Measurements from ENCODE around the gene TMEM191C. TPM values are rescaled to one million over a fixed set of nuclear protein-coding genes. Genes with fewer than 3 reads are reported as not detected.
A peak's percentile ranks its signal among the peaks of the same experiment; 100 is the strongest.

The TMEM191C gene
- total RNA-seq, 2 donors from 2014 or later = 0.55 to 6.0 TPM

DNA sequence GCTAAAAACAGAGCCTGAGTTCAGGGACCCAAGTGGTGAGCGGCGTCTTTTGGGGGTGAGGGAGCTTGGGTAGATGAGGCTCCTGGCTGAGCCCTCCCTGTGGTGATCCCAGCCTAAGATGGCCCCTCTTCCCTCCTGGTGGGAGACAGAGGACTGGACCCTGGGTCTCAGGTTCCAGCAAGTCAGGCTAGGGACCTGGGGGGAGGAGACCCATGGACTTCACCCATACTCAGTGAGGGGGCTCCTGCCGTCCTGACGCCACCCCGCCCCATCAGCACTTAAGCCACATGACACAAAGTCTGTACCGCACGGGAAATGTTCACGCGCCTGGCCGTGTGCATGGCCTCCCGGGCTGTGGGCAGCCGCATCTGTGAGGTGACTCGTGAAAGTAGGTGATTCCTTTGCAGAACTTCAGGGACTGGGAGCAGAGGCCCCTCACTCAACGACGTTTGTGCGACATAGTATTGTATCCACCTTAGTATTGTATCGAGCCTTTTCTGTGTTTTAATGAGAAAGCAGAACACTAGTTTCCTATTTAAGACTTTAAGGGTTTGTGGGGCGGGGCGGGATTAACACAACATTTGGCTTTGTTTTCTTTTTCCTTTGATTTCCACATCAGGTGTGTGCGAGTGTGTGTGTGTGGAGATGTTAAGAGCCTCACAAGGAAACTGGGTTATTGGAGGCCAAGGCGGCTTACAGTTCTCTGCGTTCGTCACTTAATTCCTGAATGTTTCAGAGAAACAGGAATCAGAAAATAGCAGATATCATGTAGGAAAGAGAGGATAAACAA, 18.4 kb upstream of the TMEM191C start:
- intact Hi-C loops (cut with DNase I) = no loop called here
- no peaks in the 10 kb centered on the region for H3K27me3 ChIP-seq (replicated peaks; ENCODE audit: insufficient read depth)
- H3K9me3 ChIP-seq = no peaks in the 10 kb centered on the region
- peaks cover 0 to 3% of the 10 kb centered on the region in 2 donors for H3K36me3 ChIP-seq
- no peaks in the 10 kb centered on the region for H3K4me1 ChIP-seq (replicated peaks)
- DNase-seq (ENCODE audit: low spot score) = peak; percentile 3
- H3K27ac ChIP-seq = no peak overlapping the region
- no peak overlapping the region for H3K4me3 ChIP-seq
- 90% methylated on average over 23 of the region's 23 CpGs for WGBS
- no peak for TF ChIP-seq POLR2AphosphoS5 (IDR thresholded peaks at IDR 0.05)
- TF ChIP-seq POLR2A (IDR thresholded peaks at IDR 0.05) = no peak
- TF ChIP-seq, protein P1, sequence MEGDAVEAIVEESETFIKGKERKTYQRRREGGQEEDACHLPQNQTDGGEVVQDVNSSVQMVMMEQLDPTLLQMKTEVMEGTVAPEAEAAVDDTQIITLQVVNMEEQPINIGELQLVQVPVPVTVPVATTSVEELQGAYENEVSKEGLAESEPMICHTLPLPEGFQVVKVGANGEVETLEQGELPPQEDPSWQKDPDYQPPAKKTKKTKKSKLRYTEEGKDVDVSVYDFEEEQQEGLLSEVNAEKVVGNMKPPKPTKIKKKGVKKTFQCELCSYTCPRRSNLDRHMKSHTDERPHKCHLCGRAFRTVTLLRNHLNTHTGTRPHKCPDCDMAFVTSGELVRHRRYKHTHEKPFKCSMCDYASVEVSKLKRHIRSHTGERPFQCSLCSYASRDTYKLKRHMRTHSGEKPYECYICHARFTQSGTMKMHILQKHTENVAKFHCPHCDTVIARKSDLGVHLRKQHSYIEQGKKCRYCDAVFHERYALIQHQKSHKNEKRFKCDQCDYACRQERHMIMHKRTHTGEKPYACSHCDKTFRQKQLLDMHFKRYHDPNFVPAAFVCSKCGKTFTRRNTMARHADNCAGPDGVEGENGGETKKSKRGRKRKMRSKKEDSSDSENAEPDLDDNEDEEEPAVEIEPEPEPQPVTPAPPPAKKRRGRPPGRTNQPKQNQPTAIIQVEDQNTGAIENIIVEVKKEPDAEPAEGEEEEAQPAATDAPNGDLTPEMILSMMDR (IDR thresholded peaks at IDR 0.05) = no peak

DNA sequence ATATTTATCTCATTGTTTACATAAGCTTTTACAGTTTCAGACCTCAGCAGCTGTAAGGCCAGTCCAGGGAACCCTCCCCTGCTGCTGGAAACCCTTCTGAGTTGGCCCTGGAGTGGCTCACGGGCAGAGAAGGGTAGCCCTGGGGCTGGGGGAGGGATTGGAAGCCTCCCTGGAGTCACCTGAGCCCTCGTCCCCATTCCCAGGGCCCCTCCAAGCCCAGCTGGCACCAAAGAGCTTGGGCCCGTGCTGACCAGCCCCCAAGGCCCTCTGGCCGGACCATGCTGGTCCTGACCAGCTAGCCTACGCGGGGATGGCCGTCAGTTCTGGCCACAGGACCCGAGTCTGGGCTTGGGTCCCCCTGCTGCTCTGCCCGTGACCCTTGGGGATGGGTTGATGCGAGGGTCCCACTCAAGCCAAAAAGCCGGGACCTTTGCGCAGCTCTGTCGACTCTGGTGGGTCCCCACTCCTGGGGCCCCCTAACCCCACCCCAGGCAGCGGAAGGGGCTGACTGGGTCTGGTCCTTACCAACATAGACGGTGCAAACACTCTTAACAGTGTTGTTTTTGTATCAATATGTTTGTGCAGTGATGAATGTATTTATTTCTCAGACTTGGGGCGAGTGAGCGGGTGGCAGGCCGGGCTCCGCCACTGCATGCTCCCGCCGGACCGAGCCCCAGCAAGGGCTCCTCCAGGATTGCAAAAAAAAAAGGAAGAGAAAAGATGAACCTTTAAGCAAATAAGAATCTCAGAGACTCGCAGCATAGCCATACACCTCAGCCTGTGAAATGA, 17.5 kb upstream of the TMEM191C start:
- Histone ChIP-seq H3K4me3 (no peak overlapping the region), H3K9me3 (no peaks in the 10 kb centered on the region), H3K27ac (no peak overlapping the region), H3K36me3 (peaks cover 0 to 3% of the 10 kb centered on the region in 2 donors), H3K27me3 (replicated peaks; ENCODE audit: insufficient read depth) (no peaks in the 10 kb centered on the region), H3K4me1 (replicated peaks) (no peaks in the 10 kb centered on the region)
- DNase-seq (ENCODE audit: low spot score) = peak; percentile 1
- WGBS = 86% methylated on average over 19 of the region's 23 CpGs
- no peak for TF ChIP-seq POLR2AphosphoS5 (IDR thresholded peaks at IDR 0.05)
- no peak for TF ChIP-seq POLR2A (IDR thresholded peaks at IDR 0.05)
- TF ChIP-seq, protein P1 (IDR thresholded peaks at IDR 0.05) = no peak
- intact Hi-C loops (cut with DNase I) = no loop called here

DNA sequence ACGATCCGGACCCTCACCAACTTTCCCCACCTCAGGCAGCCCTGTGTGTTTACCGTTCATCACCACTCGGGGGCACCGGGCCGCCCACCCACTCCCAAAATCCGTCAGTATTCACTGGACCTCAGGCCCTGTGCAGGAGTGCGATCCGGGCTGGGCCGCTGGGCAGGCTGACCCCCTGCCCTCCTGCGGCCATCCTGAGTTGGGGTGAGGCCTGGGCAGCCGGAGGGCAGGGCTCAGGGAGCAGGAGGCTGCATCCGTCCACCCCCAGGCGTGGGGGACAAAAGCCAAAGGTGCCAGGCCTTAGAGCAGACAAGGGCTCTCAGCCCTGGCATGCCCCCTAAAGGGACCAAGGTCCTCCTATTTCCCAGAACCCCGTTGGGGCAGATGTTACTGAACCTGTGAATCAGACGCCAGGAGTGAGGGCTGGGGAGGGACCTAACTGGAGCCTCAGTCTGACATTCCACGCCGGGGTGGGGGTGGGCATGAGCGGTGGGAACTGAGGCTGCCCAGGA, 16.8 kb upstream of the TMEM191C start:
- intact Hi-C loops (cut with DNase I) = no loop called here
- Histone ChIP-seq H3K36me3 (no peaks in the 10 kb centered on the region), H3K4me3 (no peak overlapping the region), H3K27ac (no peak overlapping the region), H3K4me1 (replicated peaks) (no peaks in the 10 kb centered on the region), H3K27me3 (replicated peaks; ENCODE audit: insufficient read depth) (no peaks in the 10 kb centered on the region), H3K9me3 (no peaks in the 10 kb centered on the region)
- TF ChIP-seq, protein P1 (IDR thresholded peaks at IDR 0.05) = no peak
- TF ChIP-seq POLR2AphosphoS5 (IDR thresholded peaks at IDR 0.05) = no peak
- no peak for TF ChIP-seq POLR2A (IDR thresholded peaks at IDR 0.05)
- peak; percentile 2 for DNase-seq (ENCODE audit: low spot score)
- WGBS = 77% methylated on average over 19 of the region's 19 CpGs

DNA sequence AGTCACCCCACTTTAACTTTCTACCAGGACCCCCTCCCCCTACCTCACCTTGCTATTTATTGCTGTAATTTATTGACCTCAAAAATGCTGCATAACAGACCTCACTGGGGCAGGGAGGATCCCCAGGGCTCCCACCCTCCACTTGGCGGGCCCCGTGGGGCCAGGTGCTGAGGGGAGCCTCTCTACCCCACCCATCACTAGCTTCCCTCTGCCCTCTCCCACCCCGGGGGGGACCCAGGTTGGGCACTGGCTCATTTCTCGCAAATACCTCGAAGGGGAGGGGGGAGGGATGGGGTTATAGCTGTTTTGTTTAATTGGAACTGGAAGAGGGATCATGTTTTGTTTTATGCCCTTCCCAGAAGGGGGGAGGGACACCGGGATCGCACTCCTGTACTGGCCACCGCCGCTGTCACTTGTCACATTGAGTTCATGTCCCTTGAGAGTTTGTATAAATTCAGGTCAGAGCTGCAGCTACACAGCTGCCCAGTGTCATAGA, 16.3 kb upstream of the TMEM191C start:
- Histone ChIP-seq H3K4me1 (replicated peaks) (no peaks in the 10 kb centered on the region), H3K9me3 (no peaks in the 10 kb centered on the region), H3K27ac (no peak overlapping the region), H3K27me3 (replicated peaks; ENCODE audit: insufficient read depth) (no peaks in the 10 kb centered on the region), H3K36me3 (no peaks in the 10 kb centered on the region), H3K4me3 (no peak overlapping the region)
- peak; percentile 2 for DNase-seq (ENCODE audit: low spot score)
- intact Hi-C loops (cut with DNase I) = no loop called here
- 24% methylated on average over 9 of the region's 9 CpGs for WGBS
- TF ChIP-seq, protein P1 (IDR thresholded peaks at IDR 0.05) = no peak

Data from prostate gland (tissue), 2 donors.